ENCODE data around the gene CDT1. TPM values are rescaled to one million over a fixed set of nuclear protein-coding genes. Genes with fewer than 3 reads are reported as not detected.
A peak's percentile ranks its signal among the peaks of the same experiment; 100 is the strongest.

Gene CDT1
- total RNA-seq, 4 donors from 2014 or later = 0.44 to 1.5 (median 1.4) TPM; not detected in 1

GRCh38 chr16:88789594-88789993 is 14.0 kb upstream of the CDT1 start:
- Histone ChIP-seq H3K9me3 (no peaks in the 10 kb centered on the region), H3K36me3 (no peaks in the 10 kb centered on the region), H3K27me3 (peaks cover 0 to 14% of the 10 kb centered on the region in 2 donors), H3K27ac (no peak overlapping the region), H3K4me1 (peaks cover 0 to 34% (median 13%) of the 10 kb centered on the region in 4 donors), H3K4me3 (no peak overlapping the region)
- WGBS, 2 donors = 74 to 86% methylated on average over 7 of the region's 7 CpGs
- no peak for DNase-seq (ENCODE audit: low spot score in 2 of 2)
- no peak for TF ChIP-seq CTCF (IDR thresholded peaks at IDR 0.05)
- TF ChIP-seq POLR2A (IDR thresholded peaks at IDR 0.05) = no peak
- no peak for TF ChIP-seq EP300 (IDR thresholded peaks at IDR 0.05)

DNA sequence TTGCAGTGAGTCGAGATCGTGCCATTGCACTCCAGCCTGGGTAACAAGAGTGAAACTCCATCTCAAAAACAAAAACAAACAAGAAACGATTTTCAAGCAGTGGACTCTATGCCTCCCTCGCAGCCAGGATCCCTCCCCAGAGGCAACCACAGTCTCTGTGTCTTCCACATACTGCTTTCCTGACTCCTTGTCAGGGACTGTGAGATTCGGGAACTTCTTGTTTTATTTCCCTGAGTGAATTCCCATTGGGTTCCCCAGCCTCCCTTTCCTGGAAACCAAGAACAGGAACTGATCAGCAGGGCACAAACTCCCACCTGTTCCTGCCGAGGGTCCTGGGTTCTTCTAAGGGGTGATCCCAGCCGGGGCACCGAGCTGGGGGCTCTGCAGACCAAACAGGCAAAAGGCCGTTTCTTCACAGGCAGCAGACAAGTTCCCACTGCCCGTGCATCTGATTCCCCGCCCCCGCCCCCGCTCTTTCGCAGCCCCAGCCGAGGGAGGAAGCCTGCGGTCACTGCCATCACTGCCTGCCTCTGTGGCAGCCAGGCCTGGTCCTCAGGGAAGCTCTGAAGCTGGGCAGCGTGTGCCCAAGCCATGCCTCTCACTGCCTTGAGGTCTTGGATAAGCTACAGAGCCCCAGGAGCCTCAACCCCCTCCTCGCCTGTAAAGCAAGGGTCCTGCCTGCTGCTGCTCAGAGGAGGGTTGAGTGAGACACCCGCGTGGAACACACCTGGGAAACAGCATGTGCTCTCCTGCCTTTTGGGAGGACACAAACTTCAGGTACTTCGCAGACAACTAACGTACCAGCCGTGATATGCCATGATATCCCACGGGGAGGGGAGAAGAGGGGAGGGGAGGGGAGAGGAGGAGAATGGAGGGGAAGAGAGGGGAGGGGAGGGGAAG is 13.0 kb upstream of the CDT1 start:
- no peaks in the 10 kb centered on the region for H3K36me3 ChIP-seq
- 19 to 20% methylated on average over 21 to 22 of the region's 24 CpGs for WGBS, 2 donors
- H3K4me1 ChIP-seq = peaks cover 0 to 32% (median 13%) of the 10 kb centered on the region in 4 donors
- peaks cover 0 to 14% of the 10 kb centered on the region in 2 donors for H3K27me3 ChIP-seq
- no peaks in the 10 kb centered on the region for H3K9me3 ChIP-seq
- H3K4me3 ChIP-seq = peak overlapping the region in 2 of 4 donors; percentile 9 to 18
- DNase-seq (ENCODE audit: low spot score in 2 of 2) = no peak
- TF ChIP-seq EP300 (IDR thresholded peaks at IDR 0.05) (no peak), POLR2A (IDR thresholded peaks at IDR 0.05) (no peak), CTCF (IDR thresholded peaks at IDR 0.05) (no peak)
- H3K27ac ChIP-seq = peak overlapping the region in 3 of 4 donors; percentile 68 to 75 (median 69)

DNA sequence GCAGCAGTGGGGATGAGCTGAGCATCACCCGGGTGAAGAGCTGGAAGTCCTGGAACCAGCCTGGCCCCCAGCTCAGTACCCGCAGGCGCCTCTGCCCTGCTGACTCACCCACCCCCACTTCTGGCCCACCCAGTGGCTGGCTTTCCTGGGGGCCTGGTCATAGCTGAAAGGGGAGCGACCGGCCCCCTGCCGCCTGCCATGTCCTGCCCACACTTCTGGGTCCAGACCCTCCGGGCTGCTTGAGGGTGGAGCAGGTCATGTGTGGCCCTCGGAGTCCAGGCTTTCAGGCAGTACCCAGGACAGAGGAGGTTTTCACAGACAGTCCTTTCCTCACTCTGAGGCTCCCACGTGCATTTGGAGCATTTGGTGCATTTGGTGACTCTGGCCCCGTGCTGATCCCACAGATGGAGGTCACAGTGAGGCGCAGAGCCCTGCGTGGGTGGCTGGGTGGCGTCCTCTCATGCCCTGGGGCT is 11.5 kb upstream of the CDT1 start:
- Histone ChIP-seq H3K4me3 (no peak overlapping the region), H3K9me3 (no peaks in the 10 kb centered on the region), H3K4me1 (peaks cover 0 to 29% (median 13%) of the 10 kb centered on the region in 4 donors), H3K27ac (peak overlapping the region; percentile 5 to 74 (median 46)), H3K36me3 (no peaks in the 10 kb centered on the region), H3K27me3 (peaks cover 0 to 14% of the 10 kb centered on the region in 2 donors)
- TF ChIP-seq EP300 (IDR thresholded peaks at IDR 0.05) (no peak), POLR2A (IDR thresholded peaks at IDR 0.05) (no peak), CTCF (IDR thresholded peaks at IDR 0.05) (no peak)
- WGBS, 2 donors = 16 to 44% methylated on average over 10 of the region's 13 CpGs
- DNase-seq (ENCODE audit: low spot score in 2 of 2) = no peak

- no peak for DNase-seq (ENCODE audit: low spot score in 2 of 2)
- Histone ChIP-seq H3K4me1 (peaks cover 0 to 29% (median 13%) of the 10 kb centered on the region in 4 donors), H3K27me3 (peaks cover 0 to 14% of the 10 kb centered on the region in 2 donors), H3K36me3 (no peaks in the 10 kb centered on the region), H3K4me3 (no peak overlapping the region), H3K9me3 (no peaks in the 10 kb centered on the region), H3K27ac (peak overlapping the region; percentile 5 to 74 (median 46))
- TF ChIP-seq POLR2A (IDR thresholded peaks at IDR 0.05) (no peak), EP300 (IDR thresholded peaks at IDR 0.05) (peak in 1 of 2 donors; percentile 9)
- WGBS, 2 donors = 45 to 64% methylated on average over 5 to 10 of the region's 12 CpGs
These were observed 10.8 kb upstream of the CDT1 start for GRCh38 chr16:88792668-88793250.

- no peaks in the 10 kb centered on the region for H3K9me3 ChIP-seq
- peaks cover 0 to 29% (median 13%) of the 10 kb centered on the region in 4 donors for H3K4me1 ChIP-seq
- no peak overlapping the region for H3K4me3 ChIP-seq
- no peak for TF ChIP-seq EP300 (IDR thresholded peaks at IDR 0.05)
- H3K27ac ChIP-seq = peak overlapping the region in 2 of 4 donors; percentile 63 to 64
- DNase-seq (ENCODE audit: low spot score in 2 of 2) = no peak
- no peaks in the 10 kb centered on the region for H3K36me3 ChIP-seq
- peaks cover 0 to 14% of the 10 kb centered on the region in 2 donors for H3K27me3 ChIP-seq
- 44 to 48% methylated on average over 15 to 26 of the region's 35 CpGs for WGBS, 2 donors
These were observed 10.2 kb upstream of the CDT1 start for GRCh38 chr16:88793251-88793954.

All from tibial nerve (tissue), 4 donors.